Measurements from ENCODE around the gene RPS3. TPM values are rescaled to one million over a fixed set of nuclear protein-coding genes. Genes with fewer than 3 reads are reported as not detected.
A peak's percentile ranks its signal among the peaks of the same experiment; 100 is the strongest.

RPS3 gene
- polyA plus RNA-seq, 3 donors, result 1,248 to 1,563 (median 1,448) TPM

GRCh38 chr11:75428281-75428724 lies 29.0 kb downstream of the RPS3 start:
- Histone ChIP-seq H4K20me1 (ENCODE audit: insufficient read depth, low read length) (no peaks in the 10 kb centered on the region), H3K4me1 (ENCODE audit: control insufficient read depth in 1 of 2, insufficient read depth in 2 of 2, low read length in 2 of 2) (peaks cover 18 to 41% of the 10 kb centered on the region in 2 donors), H3K9ac (ENCODE audit: insufficient read depth, low read length, poor library complexity, severe bottlenecking) (no peak overlapping the region), H3K27ac (ENCODE audit: low read depth in 1 of 2, low read length in 2 of 2) (no peak overlapping the region), H3K9me3 (replicated peaks in 1 of 2; ENCODE audit: control insufficient read depth in 1 of 2, insufficient read depth in 1 of 2, low read length in 2 of 2) (peaks cover 13 to 30% of the 10 kb centered on the region in 2 donors), H3K79me2 (ENCODE audit: insufficient read depth, low read length) (no peaks in the 10 kb centered on the region), H3K27me3 (ENCODE audit: control insufficient read depth in 2 of 2, insufficient read depth in 2 of 2, low read length in 2 of 2) (peaks cover 37 to 61% of the 10 kb centered on the region in 2 donors), H3K4me3 (replicated peaks in 1 of 3; ENCODE audit: low read depth in 2 of 3, low read length in 3 of 3) (peak overlapping the region in 2 of 3 experiments; percentile 35 to 65), H3K4me2 (replicated peaks; ENCODE audit: extremely low read depth, low read length, poor library complexity, severe bottlenecking) (peak overlapping the region; percentile 62), H3K36me3 (replicated peaks in 1 of 2; ENCODE audit: control insufficient read depth in 1 of 2, insufficient read depth in 2 of 2, low read length in 2 of 2) (peaks cover 0 to 1% of the 10 kb centered on the region in 2 donors), H2AFZ (ENCODE audit: insufficient read depth, low read depth, low read length, poor library complexity, severe bottlenecking) (peak overlapping the region; percentile 50)
- Mint-ChIP-seq H3K9me3 (peaks cover 10 to 25% (median 23%) of the 10 kb centered on the region in 7 donors), H3K4me3 (peak overlapping the region; percentile 71 to 90), H3K27me3 (ENCODE audit: low read depth in 3 of 3) (peaks cover 51 to 61% (median 60%) of the 10 kb centered on the region in 3 donors), H3K4me1 (peaks cover 27% of the 10 kb centered on the region), H3K27ac (no peak overlapping the region), H3K36me3 (peaks cover 9 to 19% of the 10 kb centered on the region in 2 donors)
- no peak for TF ChIP-seq CTCF (IDR thresholded peaks at IDR 0.05)
- DNase-seq, result peak; percentile 68 to 82 (median 73)
- intact Hi-C loops (cut with micrococcal nuclease), result no loop called here
- 6% methylated on average over 23 of the region's 32 CpGs for WGBS (ENCODE audit: insufficient coverage)

- no peak for DNase-seq
- Mint-ChIP-seq H3K27ac (peak overlapping the region in 3 of 7 donors; percentile 6 to 60 (median 57)), H3K36me3 (peaks cover 4 to 19% of the 10 kb centered on the region in 2 donors), H3K4me3 (peak overlapping the region; percentile 0 to 90), H3K4me1 (peaks cover 27% of the 10 kb centered on the region), H3K27me3 (ENCODE audit: low read depth in 3 of 3) (peaks cover 57 to 68% (median 62%) of the 10 kb centered on the region in 3 donors), H3K9me3 (peaks cover 10 to 25% (median 23%) of the 10 kb centered on the region in 7 donors)
- peak overlapping the region; percentile 78 for H3K4me2 ChIP-seq (replicated peaks; ENCODE audit: extremely low read depth, low read length, poor library complexity, severe bottlenecking)
- H3K4me3 ChIP-seq (replicated peaks in 1 of 3; ENCODE audit: low read depth in 2 of 3, low read length in 3 of 3), result peak overlapping the region in 1 of 3 experiments; percentile 70
- H3K9ac ChIP-seq (ENCODE audit: insufficient read depth, low read length, poor library complexity, severe bottlenecking), result no peak overlapping the region
- TF ChIP-seq CTCF (IDR thresholded peaks at IDR 0.05), result no peak
- H3K27me3 ChIP-seq (ENCODE audit: control insufficient read depth in 2 of 2, insufficient read depth in 2 of 2, low read length in 2 of 2), result peaks cover 37 to 67% of the 10 kb centered on the region in 2 donors
- peak overlapping the region; percentile 68 for H2AFZ ChIP-seq (ENCODE audit: insufficient read depth, low read depth, low read length, poor library complexity, severe bottlenecking)
- intact Hi-C loops (cut with micrococcal nuclease), result no loop called here
- WGBS (ENCODE audit: insufficient coverage), result 67% methylated on average over 11 of the region's 16 CpGs
- H3K79me2 ChIP-seq (ENCODE audit: insufficient read depth, low read length), result no peaks in the 10 kb centered on the region
- no peaks in the 10 kb centered on the region for H4K20me1 ChIP-seq (ENCODE audit: insufficient read depth, low read length)
- H3K9me3 ChIP-seq (replicated peaks in 1 of 2; ENCODE audit: control insufficient read depth in 1 of 2, insufficient read depth in 1 of 2, low read length in 2 of 2), result peaks cover 13 to 30% of the 10 kb centered on the region in 2 donors
- no peaks in the 10 kb centered on the region for H3K36me3 ChIP-seq (replicated peaks in 1 of 2; ENCODE audit: control insufficient read depth in 1 of 2, insufficient read depth in 2 of 2, low read length in 2 of 2)
- H3K27ac ChIP-seq (ENCODE audit: low read depth in 1 of 2, low read length in 2 of 2), result no peak overlapping the region
- peaks cover 18 to 41% of the 10 kb centered on the region in 2 donors for H3K4me1 ChIP-seq (ENCODE audit: control insufficient read depth in 1 of 2, insufficient read depth in 2 of 2, low read length in 2 of 2)
These were observed 29.8 kb downstream of the RPS3 start for GRCh38 chr11:75428989-75429640.

Measured in CD14-positive monocyte (primary cell).